ENCODE results near the gene CAPRIN2.
A peak's percentile ranks its signal among the peaks of the same experiment; 100 is the strongest.

CAPRIN2 gene, protein sequence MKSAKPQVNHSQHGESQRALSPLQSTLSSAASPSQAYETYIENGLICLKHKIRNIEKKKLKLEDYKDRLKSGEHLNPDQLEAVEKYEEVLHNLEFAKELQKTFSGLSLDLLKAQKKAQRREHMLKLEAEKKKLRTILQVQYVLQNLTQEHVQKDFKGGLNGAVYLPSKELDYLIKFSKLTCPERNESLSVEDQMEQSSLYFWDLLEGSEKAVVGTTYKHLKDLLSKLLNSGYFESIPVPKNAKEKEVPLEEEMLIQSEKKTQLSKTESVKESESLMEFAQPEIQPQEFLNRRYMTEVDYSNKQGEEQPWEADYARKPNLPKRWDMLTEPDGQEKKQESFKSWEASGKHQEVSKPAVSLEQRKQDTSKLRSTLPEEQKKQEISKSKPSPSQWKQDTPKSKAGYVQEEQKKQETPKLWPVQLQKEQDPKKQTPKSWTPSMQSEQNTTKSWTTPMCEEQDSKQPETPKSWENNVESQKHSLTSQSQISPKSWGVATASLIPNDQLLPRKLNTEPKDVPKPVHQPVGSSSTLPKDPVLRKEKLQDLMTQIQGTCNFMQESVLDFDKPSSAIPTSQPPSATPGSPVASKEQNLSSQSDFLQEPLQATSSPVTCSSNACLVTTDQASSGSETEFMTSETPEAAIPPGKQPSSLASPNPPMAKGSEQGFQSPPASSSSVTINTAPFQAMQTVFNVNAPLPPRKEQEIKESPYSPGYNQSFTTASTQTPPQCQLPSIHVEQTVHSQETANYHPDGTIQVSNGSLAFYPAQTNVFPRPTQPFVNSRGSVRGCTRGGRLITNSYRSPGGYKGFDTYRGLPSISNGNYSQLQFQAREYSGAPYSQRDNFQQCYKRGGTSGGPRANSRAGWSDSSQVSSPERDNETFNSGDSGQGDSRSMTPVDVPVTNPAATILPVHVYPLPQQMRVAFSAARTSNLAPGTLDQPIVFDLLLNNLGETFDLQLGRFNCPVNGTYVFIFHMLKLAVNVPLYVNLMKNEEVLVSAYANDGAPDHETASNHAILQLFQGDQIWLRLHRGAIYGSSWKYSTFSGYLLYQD

DNA sequence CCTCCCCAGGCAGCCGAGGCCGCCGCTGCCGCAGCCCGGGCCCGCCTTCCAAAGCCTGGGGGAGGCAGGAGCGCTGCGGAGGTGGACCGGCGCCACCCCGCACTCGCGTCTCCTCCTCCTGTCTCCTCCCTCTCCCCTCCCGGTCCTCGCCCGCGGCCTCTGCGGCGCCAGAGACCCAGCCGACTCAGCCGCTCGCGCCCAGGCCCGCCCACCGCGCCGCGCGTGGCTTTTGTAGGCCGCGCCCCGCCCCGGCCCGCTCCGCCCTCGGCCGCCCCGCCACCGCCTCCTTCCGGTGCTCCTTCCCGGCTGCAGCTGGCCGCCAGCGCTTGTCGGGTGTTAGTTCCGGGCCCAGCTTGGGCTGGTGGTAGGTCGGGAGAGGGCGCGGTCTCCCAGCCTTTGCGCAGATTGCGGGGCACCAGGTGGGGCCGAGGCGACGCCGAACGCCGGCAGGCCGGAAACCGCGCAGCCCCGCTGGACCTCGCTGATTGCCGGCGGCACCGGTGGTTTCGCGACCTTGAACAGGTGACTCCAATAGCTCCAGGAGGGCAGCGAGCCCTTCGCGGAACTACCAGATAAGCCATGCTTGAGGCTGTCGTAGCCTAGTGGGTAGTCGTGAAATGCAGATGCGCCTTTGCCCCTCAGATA lies at the start of gene CAPRIN2:
Gene CAPRIN2 (minus strand): TSS at position 202 of the 645 bp plus-strand sequence. CDS start 1,431 bp downstream, outside the sequence.
- DNase-seq = peak; percentile 86 to 89

DNA sequence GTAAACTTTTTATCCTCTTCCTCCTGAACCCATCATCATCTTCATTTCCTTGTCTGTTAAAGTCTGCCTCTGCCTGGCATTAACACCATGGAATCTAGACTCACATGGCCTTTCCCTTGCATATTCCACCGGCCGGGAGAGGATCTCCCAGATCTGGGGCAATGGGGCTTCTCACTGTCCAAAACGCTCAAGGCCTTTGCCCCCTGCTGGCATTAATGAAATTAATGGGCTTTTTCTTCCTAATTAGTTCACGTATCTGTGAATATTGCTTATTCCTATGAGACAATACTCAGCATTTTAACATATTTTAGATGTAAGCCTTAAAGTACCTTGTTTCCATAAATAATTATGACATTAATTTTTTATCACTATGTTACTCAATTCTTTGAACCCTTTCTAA lies 42.9 kb upstream of the CAPRIN2 start:
- DNase-seq = no peak

DNA sequence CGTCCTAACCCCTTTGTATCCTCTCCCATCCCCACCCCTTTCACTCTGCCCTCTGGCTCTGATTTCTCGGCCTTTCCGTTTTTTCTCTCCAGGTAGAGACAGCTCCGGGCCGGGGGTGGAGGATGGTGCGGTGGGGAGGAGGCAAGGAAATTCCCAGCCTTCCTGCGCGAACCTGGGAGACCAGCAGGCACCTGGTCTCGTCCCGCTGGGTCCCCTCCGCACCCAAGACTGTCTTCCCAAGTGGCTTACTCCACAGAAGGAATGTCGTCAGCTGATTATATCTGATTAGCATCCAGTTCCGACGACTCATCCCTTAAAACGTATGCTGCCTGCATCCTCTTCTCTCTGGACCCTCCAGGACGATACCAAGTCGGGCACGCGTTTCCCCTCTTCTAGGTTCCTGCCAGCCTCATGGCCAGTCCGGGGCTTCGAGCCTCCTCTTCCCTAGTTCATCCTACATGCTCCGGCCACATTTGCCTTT lies 42.2 kb upstream of the CAPRIN2 start:
- DNase-seq = no peak

DNA sequence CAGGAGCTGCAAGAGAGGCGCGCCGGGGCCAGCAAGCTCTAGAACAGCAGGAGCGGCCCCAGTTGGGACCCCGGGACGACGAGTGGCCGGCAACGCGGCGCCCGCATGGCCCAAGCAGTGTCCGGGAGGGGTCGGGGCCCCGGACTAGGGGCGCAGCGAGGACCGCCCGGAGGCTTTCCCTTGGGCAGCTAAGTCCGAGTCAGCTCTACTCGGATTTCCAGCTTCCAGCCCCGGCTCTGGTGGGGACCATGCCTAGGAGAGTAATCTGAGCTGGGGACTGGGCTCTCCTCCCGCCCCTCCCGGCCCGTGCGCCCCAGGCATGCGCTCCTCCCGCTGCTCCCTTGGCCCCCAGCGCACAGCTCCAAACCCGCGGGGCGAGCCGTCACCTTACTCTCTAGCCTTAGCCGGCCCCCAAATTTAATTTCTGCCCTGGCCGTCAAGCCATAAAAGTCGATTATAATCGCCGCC lies 41.6 kb upstream of the CAPRIN2 start:
- no peak for DNase-seq

DNA sequence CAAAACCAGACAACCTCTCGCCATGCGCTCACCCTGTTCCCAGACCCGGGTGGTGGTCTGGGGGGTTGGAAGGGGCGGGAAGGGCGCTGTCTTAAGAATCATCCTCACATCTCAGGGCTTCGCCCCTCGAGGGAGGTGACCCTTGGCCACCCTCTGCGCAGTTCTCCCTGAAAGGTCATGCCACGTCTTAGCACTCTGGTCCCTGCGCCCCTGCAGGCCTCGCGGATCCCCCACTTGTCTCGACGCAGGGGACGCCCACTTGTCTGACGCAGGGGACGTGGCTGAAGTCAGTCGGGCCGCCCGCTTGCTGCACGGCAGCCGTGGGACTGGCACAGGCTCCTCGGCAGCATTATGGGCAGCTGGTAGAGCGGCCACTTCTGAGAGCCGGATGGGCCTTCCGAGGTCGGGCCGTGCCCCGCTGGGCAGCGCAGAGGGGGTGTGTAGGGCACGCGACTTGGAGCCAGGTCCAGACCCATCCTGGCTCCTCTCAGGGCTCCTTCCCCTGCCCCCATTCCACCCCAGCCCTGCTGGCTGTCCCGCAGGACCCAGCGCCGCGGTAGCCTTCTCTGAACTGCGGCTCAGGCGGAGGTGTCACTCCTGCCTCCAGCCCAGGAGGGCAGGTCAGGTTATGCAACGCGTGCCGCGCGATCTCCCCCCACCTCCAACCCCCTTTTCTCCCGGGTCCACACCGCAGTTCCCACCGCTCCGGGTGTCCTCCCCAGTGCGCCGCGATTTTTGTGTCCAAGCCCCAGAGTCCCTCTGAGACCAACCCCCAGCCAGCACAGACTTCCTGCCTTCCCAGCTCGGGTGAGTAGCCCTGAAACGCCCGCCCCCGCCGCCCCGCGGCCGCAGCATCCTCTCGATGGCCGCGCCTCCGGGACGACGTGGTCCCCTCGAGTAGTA lies 40.9 kb upstream of the CAPRIN2 start:
- DNase-seq = no peak

DNA sequence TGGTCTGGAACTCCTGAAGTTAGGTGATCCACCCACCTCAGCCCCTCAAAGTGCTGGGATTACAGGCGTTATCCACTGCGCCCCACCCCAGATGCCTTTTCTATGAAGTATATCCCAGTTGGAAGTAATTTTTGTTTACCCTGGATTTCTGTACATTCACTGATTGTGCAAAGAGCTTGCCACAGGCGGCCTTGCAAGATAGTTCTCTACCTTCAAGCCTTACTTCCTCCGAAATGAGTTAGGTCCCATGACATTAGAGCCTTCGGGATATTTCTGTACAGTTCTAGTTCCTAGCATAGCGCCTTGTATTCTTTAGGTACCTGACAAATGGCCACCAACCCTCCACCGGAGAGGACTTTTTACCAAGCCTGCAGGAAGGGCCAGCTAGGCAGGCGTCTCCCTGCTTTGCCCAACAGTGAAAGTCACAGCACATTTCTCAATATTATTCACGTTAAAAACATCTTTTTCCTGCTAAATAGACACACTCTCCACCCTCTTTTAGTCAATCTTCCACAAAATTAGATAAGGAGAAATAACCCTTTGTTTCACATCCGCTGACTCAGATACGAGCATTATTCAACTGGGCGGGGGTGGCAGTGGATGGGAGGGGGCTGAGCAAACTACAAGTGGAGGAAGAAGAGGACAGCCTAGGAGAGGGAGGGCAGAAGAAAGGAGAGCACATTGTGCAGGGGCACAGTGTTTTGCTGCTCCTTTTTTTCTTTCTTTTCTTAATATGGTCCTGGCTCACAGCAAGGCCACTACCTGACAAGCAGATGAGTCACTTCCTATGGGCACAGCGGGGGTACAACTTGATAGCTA lies 40.0 kb upstream of the CAPRIN2 start:
- no peak for DNase-seq

DNA sequence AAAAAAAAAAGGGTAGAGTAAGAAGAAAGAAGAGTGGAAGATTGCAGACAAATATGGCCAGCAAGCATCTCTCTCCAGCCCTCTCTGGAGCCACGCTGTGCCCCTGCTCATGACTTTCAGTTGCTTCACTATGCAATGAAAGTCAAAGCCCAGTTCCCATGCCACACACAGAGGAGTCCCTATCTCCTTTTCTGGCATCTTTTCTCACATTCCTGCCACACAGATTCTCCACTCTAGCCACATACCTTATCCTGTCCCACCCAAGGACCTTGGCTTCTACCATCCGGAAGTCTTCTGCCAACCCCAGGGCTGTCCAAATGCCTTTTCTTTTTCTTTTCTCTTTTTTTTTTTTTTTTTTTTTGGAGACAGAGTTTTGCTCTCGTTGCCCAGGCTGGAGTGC lies 39.3 kb upstream of the CAPRIN2 start:
- DNase-seq = no peak

DNA sequence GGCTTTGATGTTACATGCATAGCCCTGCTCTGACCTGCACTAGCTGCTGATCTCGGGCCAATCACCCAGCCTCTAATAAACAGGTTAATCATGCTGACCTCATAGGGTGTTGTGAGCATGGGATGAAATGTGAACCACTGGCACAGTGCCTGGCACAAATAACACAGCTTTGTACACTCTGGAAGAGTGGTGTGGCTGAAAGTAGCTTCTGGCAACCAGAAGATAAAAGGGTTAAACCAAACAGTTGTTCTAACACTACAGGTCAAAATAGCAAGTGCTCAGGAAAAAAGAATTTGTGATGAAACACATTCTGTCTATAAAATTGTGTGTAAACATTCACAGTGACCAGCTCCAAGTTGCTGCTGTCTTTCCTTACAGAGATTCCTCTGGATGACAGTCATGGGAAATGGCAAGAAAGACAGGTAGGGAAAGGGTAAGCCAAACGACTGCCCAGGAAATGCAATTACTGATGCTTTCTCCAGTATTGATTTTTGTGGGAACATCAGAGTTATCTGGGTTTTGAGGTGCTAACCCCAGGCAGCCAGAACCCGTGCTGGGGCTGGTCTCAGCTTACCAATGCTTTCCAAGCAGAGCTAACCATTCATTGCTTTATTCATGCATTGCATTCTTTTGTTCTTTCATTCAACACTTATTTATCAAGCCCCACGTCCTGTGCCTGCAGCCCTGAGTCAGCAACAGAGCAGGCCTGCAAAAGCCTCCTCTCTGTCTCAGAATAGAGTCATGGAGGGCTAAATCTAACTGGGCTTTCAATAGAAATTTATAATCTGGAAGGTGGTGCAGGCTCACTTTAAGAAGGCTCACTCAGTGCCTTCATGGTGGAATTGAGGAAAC lies 38.1 kb upstream of the CAPRIN2 start:
- DNase-seq = no peak

DNA sequence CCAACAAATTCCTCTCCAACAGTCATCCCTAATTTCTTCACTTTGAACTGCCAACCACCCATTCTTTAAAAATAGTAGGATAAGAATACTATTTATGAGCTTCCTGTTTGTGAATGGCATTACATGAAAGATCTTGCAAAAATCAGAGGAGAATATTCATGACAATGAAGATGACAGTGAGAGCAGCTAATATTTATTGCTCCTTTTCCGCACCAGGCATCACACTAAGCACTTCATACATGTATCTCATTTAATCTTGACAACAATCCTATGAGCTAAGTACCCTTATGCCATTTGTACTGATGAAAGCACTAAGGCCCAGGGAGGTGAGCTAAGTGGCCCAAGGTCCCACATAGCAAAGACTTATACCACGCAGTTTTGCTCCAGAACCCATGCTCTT lies 37.3 kb upstream of the CAPRIN2 start:
- no peak for DNase-seq

DNA sequence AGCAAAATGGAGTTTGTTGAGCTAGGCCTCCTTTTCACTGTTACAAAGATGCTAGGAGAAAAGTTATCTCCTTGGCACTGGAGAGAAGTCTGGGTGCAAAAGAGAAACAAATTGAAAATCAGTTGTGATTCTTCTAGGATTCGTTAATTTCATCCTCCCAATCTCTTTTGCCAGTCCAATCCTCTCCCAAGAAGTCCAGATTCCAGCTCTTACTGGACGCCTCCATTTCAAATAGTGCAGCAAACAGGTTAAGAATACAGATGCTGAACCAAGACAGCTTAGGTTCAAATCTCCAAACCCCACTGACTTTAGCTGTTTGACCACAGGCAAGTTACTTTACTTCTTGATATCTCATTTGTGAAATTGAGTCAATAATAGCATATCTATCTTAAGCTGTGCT lies 34.0 kb upstream of the CAPRIN2 start:
- DNase-seq = no peak

DNA sequence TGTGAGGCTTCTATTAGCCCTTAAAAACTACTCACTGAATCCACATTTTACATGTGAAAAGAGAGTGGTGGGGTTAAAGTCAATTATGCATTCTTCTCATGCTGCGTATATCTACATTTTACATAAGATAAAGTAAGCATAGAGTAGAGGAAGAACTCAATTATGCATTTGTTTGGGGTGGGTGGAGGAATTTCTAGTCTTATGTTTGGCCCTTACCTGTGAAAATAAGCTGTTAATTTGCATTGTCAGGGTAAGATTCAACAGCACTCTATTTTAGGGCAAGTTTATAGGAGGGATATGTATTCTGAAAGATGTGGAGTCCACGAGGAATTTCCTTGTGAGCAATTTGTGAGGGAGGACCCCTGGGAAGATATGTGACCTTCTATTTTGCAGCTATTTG lies 30.9 kb upstream of the CAPRIN2 start:
- no peak for DNase-seq

DNA sequence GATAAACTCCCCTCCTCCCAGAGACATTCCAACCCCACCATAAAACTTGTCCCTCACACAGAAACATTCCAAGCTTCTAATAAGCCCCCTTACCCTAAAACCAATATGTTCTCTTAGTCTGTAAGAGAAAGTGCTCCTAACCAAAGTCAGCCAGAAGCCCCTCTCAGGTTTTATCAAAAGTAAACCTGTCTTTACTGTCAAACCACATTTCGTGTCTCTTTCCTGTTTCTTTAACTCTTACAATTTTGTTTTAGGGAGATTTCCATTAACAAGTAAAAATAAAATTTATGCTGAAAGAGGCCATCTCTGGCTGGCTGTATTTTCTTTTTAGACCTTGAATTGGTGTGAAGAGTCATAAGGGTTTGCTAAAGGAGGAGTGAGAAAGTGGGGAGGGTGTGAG lies 29.8 kb upstream of the CAPRIN2 start:
- DNase-seq = no peak

DNA sequence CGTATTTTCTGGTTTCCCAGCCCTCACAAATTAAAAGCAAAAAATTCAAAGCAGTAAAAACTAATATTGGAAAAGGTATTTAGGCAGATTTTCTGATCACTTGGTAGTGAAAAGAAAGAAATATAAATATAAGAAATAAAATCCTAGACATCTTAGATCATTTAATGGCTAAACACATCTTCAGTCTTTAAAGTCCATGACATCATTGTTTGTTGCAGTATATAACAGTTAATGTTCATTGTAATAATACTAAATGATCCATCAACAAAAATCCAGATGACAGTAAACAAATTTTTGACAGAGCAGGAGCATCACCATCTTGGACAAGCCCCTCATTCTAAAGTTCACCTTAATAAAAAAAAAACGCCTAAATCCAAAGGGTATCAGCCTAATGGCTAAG lies 29.2 kb upstream of the CAPRIN2 start:
- DNase-seq = no peak

DNA sequence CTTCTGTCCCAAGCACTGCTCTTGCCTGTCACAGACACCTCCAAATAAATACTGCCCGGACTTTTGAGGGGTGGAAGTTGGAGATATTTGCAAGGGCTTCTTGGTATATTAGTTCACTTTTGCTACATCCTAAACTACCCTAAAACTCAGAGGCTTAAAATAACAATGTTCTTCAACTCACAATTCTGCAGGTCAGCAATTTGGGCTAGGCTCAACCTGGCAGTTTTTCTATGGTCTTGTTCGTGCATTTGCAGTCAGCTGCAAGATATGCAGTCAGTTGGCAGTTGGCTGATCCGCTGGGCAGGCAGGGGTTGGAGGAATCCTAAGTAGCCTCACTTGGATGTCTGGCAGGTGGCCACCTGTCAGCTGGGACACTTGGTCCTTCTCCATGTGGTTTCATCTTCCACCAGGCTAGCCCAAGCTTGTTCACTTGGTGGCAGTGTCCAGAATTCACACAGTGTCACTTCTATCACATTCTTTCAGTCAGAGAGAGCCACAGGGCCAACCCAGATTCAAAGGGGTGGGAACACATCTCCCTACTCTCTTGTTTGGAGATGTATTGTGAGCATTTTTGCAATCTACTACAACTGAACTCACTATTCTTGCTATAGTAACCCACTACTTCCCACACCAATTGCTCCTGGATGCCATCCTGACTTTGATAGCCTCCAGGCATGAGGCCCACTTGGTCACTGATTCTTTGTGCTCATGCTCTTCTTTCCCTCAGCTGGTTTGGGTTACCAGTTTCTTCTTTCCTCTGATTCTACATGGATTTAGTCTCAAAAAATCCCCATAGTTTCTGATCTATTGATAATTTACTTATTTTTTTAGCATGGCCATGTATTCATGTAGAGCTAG lies 27.8 kb upstream of the CAPRIN2 start:
- no peak for DNase-seq

DNA sequence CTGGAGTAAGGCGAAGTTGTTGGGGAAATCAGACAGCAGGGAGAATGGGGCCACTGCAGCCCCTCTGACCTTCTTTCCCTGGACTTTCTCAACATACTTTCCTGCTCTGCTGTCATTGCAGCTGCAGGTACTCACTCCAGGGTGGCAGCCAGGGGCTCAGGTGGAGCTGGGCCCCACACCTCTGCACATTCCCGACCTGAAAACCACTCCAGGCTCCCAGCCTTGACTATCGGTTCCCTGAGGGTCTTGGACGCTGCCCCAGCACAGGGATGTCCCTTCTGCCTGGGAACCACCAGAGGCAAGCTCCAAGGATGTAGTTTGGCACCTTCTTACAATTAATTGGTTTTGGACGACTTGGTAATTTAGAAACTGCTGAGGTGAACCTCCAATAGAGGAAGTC lies 24.8 kb upstream of the CAPRIN2 start:
- no peak for DNase-seq

DNA sequence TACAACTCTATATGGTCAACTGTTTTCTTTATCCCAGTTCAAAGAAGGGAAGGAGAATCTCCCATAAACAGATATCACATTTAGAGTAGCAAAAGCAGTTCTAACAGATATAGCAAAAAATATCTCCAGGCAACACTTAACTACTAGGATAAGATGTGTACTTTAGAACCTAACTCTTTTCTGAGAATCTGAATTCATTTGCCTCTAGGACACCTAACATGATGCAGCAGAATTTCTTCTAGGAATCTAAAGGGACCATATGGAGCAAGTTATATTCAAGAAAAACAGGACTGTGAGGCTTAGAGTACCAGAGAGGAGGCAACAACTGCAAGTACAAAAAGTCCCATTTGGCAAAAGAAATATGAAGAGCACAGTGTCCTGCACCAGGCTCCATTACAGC lies 24.4 kb upstream of the CAPRIN2 start:
- no peak for DNase-seq

DNA sequence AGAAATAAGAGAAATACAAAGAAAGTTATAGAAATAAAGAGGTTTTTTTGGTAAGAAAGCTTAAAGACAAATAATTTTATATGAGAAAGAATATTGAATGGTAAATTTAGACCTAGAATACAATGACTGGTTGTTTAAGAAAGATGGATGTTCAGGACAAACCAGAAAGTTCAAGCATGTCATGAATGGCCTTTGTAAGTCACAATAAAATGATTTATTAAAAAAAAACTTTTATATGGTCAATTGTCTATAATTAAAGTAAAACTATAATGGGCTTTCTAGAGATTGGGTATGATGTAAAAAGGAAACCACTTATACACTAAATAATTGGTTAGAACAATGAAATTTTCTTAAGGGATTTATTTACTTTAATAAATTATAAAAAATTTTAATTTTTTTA lies 19.8 kb upstream of the CAPRIN2 start:
- no peak for DNase-seq

DNA sequence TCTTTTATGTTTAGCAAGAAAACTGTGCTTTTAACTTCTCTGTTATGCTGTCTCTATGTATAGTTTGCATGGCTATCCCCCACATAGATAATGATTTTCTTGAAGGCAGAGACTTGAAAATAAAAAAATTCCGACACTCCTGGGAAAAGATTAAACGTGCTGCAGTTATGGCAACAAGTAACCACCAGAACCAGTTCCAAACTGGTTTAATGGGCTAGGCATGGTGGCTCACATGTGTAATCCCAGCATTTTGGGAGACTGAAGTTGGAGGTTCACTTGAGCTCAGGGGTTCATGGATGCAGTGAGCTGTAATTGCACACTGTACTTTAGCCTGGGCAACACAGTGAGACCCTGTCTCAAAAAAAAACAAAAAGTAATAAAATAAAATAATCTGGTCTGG lies 15.1 kb upstream of the CAPRIN2 start:
- DNase-seq = no peak

DNA sequence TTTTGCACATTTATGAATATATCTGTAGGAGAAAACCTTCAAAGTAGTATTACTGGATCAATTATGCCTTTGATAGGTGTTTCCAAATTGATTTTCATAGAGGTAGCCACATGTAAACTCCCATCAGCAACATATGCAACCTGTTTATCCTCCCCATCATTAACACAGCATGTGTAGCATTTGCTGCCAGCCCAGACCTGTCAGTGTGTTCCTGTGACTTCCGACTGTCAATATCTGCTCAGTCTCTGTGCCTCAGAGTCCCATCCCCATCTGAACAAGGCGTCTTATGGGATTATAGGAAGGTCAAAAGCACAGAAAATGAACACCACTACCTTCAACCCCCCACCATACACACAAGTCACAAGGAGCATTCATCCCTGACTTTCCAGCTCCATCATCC lies 9.5 kb upstream of the CAPRIN2 start:
- DNase-seq = no peak
